Uterus (tissue), 4 donors: ENCODE results near the gene NOTUM. TPM values are rescaled to one million over a fixed set of nuclear protein-coding genes. Genes with fewer than 3 reads are reported as not detected.
A peak's percentile ranks its signal among the peaks of the same experiment; 100 is the strongest.

Source experiments
- DNase-seq, 2 donors: peaks; one replicate each; pipeline ENCODE4 v3.0.0-alpha.2; 2019 to 2020
- H3K27ac ChIP-seq, 2 donors: fragments of 200-600 bp; sonication (generic); 1 replicate in 1 of 2; 2 replicates in 1 of 2; pipeline ENCODE4 v1.5.1; 2016 to 2018
- H3K27me3 ChIP-seq, 2 donors: fragments of 200-600 bp; sonication (generic); one replicate each; pipeline ENCODE4 v1.5.1; 2018 to 2019; ENCODE audit warnings: control low read depth in 1 of 2
- H3K36me3 ChIP-seq, 2 donors: fragments of 200-600 bp; sonication (generic); one replicate each; pipeline ENCODE4 v1.5.1; 2019; ENCODE audit warnings: control low read depth in 1 of 2
- H3K4me1 ChIP-seq, 2 donors: fragments of 200-600 bp; sonication (generic); one replicate each; pipeline ENCODE4 v1.5.1; 2018 to 2019; ENCODE audit warnings: control low read depth in 1 of 2
- H3K4me3 ChIP-seq, 2 donors: fragments of 200-600 bp; sonication (generic); 1 replicate in 1 of 2; 2 replicates in 1 of 2; pipeline ENCODE4 v1.5.1; 2018 to 2019; ENCODE audit warnings: mild to moderate bottlenecking in 1 of 2
- H3K9me3 ChIP-seq, 2 donors: fragments of 200-600 bp; sonication (generic); one replicate each; pipeline ENCODE4 v1.5.1; 2019; ENCODE audit warnings: control low read depth in 1 of 2
- POLR2A ChIP-seq, 2 donors: fragments of 450-650 bp; IDR thresholded peaks; one replicate each; pipeline ENCODE4 v1.6.1; 2016; ENCODE audit warnings: antibody characterized with exemption in 2 of 2, mild to moderate bottlenecking in 1 of 2, moderate library complexity in 1 of 2
- intact Hi-C: fragments of 100-400 bp; cut with DNase I; formaldehyde crosslinking; loops from one replicate; pipeline ENCODE4 v1.15.1; 2023; ENCODE audit warnings: low total_unique reads
- total RNA-seq, 4 donors: library from RNA; depleted of rRNA in 3 of 4; stranded (reverse); fragments of >200 nt in 3 of 4; gene quantifications; one replicate each; pipeline versions ENCODE4 v1.1.0 to v1.2.4, GENCODE V29; 2014 to 2023
- TF ChIP-seq, protein P1 (sequence below), 4 experiments: fragments of 200-600 bp in 2 of 4; fragments of 450-650 bp in 2 of 4; sonication (generic) in 2 of 4; IDR thresholded peaks; one replicate each; pipeline ENCODE4 v1.5.1; 2016 to 2019; ENCODE audit warnings: antibody characterized with exemption in 4 of 4, mild to moderate bottlenecking in 2 of 4, moderate library complexity in 1 of 4
- donor health status: DM: yes; HTN: yes; CAD: no.

The NOTUM gene
- total RNA-seq, 4 donors from 2014 or later = 5.0 TPM; not detected in 3

DNA sequence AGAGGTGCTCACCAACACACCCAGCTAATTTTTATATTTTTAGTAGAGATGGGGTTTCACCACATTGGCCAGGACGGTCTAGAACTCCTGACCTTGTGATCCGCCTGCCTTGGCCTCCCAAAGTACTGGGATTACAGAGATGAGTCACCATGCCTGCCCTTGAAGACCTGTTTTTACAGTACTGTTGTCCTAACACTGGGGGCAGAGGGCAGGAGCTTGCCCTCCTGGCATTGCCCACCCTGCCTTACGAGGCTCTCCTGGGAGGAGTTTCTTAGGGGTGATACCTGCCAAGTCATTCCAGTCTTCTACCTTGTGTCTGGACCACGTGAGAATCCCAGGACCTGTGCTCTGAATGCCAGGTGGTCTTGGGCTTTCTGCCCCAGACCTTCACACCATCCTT, 19.1 kb upstream of the NOTUM start:
- no peaks in the 10 kb centered on the region for H3K9me3 ChIP-seq
- no peaks in the 10 kb centered on the region for H3K27me3 ChIP-seq
- peaks cover 0 to 5% of the 10 kb centered on the region in 2 donors for H3K4me1 ChIP-seq
- no peak for TF ChIP-seq POLR2A (IDR thresholded peaks at IDR 0.05)
- TF ChIP-seq, protein P1, sequence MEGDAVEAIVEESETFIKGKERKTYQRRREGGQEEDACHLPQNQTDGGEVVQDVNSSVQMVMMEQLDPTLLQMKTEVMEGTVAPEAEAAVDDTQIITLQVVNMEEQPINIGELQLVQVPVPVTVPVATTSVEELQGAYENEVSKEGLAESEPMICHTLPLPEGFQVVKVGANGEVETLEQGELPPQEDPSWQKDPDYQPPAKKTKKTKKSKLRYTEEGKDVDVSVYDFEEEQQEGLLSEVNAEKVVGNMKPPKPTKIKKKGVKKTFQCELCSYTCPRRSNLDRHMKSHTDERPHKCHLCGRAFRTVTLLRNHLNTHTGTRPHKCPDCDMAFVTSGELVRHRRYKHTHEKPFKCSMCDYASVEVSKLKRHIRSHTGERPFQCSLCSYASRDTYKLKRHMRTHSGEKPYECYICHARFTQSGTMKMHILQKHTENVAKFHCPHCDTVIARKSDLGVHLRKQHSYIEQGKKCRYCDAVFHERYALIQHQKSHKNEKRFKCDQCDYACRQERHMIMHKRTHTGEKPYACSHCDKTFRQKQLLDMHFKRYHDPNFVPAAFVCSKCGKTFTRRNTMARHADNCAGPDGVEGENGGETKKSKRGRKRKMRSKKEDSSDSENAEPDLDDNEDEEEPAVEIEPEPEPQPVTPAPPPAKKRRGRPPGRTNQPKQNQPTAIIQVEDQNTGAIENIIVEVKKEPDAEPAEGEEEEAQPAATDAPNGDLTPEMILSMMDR (IDR thresholded peaks at IDR 0.05) = no peak
- DNase-seq = no peak
- intact Hi-C loops = no loop called here
- no peak overlapping the region for H3K27ac ChIP-seq
- no peaks in the 10 kb centered on the region for H3K36me3 ChIP-seq
- H3K4me3 ChIP-seq = no peak overlapping the region

DNA sequence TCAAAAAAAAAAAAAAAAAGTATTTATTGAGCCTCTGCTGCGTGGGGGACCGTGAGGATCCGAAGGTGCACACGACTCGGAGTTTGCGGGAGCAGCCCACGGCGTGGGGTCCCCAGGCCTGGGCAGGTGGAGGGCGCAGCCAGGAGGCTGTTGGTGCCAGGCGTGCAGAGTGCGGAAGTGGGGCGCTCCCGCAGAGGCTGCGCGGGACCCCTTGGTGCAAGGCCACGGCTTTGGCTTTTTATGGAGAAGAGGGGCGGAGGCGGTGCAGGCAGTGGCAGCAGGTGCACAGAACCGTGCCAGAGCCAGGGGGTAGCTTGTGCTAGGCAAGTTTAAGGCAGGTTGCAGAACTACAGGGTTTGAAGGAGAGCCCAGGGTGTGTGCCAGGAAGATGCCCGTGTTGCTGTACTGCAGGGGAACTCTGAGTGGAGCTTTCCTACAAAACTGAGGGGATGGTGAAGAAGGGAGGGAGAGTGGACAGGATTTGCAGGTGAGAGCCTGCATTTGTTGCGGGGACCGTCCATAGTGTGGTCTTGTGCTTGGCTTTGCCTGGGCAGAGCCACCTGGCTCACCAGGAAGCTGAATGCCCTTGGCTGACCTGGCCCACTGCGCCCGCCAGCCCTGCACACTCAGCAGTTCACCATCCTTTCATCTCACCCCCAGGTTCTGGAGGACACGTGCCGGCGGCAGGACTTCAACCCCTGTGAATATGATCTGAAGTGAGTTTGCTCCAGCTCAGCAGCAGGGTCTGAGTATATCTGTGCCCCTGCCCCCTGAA, 17.7 kb upstream of the NOTUM start:
- TF ChIP-seq, protein P1 (IDR thresholded peaks at IDR 0.05) = no peak
- TF ChIP-seq POLR2A (IDR thresholded peaks at IDR 0.05) = no peak
- Histone ChIP-seq H3K27ac (no peak overlapping the region), H3K4me1 (peaks cover 0 to 5% of the 10 kb centered on the region in 2 donors), H3K27me3 (no peaks in the 10 kb centered on the region), H3K4me3 (peak overlapping the region; percentile 71 to 75), H3K36me3 (no peaks in the 10 kb centered on the region), H3K9me3 (no peaks in the 10 kb centered on the region)
- intact Hi-C loops = no loop called here
- no peak for DNase-seq

DNA sequence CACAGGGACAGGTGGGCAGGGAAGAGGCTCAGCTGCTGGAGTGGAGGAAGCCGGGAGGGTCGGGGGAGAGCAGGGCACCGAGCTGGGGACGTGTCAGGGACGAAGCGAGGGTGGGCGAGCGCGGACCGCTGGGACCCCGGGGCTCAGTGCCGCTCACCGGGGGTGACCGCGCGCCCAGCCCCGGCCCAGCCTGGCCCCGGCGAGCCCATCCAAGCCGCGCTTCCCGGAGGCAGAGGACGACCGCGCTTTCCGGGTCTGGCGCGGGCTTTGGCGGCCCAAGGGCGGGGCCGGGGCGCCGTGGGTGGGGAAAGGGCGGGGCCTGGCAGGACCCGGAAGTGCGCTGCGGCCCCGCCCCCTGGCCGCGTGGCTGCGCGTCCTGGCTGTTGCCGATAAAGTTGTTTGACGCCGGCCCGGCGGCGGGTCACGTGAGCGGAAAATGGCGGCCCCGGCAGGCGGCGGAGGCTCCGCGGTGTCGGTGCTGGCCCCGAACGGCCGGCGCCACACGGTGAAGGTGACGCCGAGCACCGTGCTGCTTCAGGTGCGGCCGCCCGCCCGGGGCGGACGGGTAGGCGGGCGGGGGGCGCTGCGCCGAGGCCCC, 16.3 kb upstream of the NOTUM start, which contains the start of gene ASPSCR1:
Gene ASPSCR1 (plus strand): TSS at position 419 of the 598 bp plus-strand sequence. CDS start 18 bp downstream, at position 437.
- H3K27ac ChIP-seq = peak within 1 kb of the TSS; percentile 87 to 90
- H3K36me3 ChIP-seq = no peaks in the 10 kb centered on the region
- H3K27me3 ChIP-seq = no peaks in the 10 kb centered on the region
- no peaks in the 10 kb centered on the region for H3K9me3 ChIP-seq
- DNase-seq = peak; percentile 87 to 90
- H3K4me3 ChIP-seq = peak within 1 kb of the TSS; percentile 71 to 75
- TF ChIP-seq, protein P1 (IDR thresholded peaks at IDR 0.05) = peak in 2 of 4 experiments; percentile 4 to 15
- peak; percentile 20 to 78 for TF ChIP-seq POLR2A (IDR thresholded peaks at IDR 0.05)
- peaks cover 0 to 5% of the 10 kb centered on the region in 2 donors for H3K4me1 ChIP-seq
- intact Hi-C loops = no loop called here

DNA sequence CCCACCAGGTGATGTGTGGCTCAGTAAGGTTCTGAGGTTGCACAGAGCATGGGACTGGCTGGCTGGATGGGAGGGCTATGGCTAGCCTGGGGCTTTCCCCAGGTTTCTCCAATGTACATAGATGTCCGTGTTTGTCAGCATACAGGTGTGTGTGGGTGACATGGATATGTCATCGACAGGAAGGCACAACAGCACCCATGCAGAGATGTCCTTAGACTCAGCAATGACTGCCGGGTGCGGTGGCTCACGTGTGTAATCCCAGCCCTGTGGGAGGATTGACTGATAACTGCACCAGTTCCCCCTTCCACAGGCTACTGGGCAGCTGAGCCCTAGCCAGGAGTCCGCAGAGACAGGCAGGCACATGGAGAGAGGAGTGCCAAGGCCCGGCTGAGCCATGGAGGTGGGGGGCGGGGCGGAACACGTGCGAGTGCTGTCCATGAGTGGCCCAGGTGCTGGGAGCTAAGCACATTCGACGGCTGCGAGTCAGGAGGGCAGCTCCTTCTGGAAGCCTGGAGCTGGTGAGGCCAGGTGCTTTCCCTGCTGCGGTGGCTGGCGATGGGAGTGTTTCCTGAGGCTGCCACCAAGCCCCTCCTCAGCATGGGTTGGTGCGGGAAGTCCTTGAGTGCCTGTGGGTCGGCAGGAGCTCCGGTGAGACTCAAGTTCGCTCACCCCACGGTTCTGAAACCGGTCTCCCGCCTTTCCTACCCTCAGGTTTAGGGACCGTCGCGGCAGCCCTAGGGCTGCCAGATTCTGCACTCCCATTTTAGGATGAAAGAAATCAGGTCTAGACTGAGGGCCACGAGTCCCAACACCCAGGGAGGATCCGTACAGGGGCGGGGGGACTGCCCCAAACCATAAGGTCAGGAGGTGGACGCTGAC, 15.6 kb upstream of the NOTUM start:
- DNase-seq = peak in 1 of 2 donors; percentile 38
- no peaks in the 10 kb centered on the region for H3K27me3 ChIP-seq
- peak overlapping the region; percentile 87 to 90 for H3K27ac ChIP-seq
- H3K9me3 ChIP-seq = no peaks in the 10 kb centered on the region
- H3K4me3 ChIP-seq = peak overlapping the region; percentile 71 to 75
- H3K4me1 ChIP-seq = peaks cover 0 to 5% of the 10 kb centered on the region in 2 donors
- no peak for TF ChIP-seq POLR2A (IDR thresholded peaks at IDR 0.05)
- TF ChIP-seq, protein P1 (IDR thresholded peaks at IDR 0.05) = no peak
- no peaks in the 10 kb centered on the region for H3K36me3 ChIP-seq
- intact Hi-C loops = no loop called here
